Activated CD4-positive, alpha-beta memory T cell treated with anti-CD3 and anti-CD28 coated beads for 36 hours (primary cell): ENCODE results near the gene ZNF385B. TPM values are rescaled to one million over a fixed set of nuclear protein-coding genes. Genes with fewer than 3 reads are reported as not detected.

Experiments
- CTCF ChIA-PET: fragments of 350-600 bp; sonication (Branson Sonifier 250); formaldehyde crosslinking; loops from one replicate; lab custom pipeline; 2021; ENCODE audit warnings: antibody characterized with exemption, inconsistent platforms; lab: Charles Lee
- POLR2A ChIA-PET: fragments of 350-600 bp; sonication (Branson Sonifier 250); formaldehyde crosslinking; loops from one replicate; lab custom pipeline; 2021; ENCODE audit warnings: antibody characterized with exemption; lab: Charles Lee
- DNase-seq: peaks from one replicate; pipeline ENCODE4 v3.0.0-alpha.2; 2020
- H3K27ac Mint-ChIP-seq: one replicate; pipeline ENCODE4 v1.8.0; 2021; ENCODE audit warnings: mixed read lengths
- H3K27me3 Mint-ChIP-seq: one replicate; pipeline ENCODE4 v1.8.0; 2021; ENCODE audit warnings: mixed read lengths
- H3K36me3 Mint-ChIP-seq: one replicate; pipeline ENCODE4 v1.8.0; 2021; ENCODE audit warnings: mixed read lengths
- H3K4me1 Mint-ChIP-seq: one replicate; pipeline ENCODE4 v1.8.0; 2021; ENCODE audit warnings: low read depth, mixed read lengths
- H3K4me3 Mint-ChIP-seq: one replicate; pipeline ENCODE4 v1.8.0; 2021; ENCODE audit warnings: mild to moderate bottlenecking, mixed read lengths
- H3K9me3 Mint-ChIP-seq: one replicate; pipeline ENCODE4 v1.8.0; 2021; ENCODE audit warnings: mixed read lengths
- intact Hi-C: fragments of 100-400 bp; cut with micrococcal nuclease; formaldehyde crosslinking; loops from one replicate; pipeline ENCODE4 v1.15.1; 2023
- total RNA-seq, 2 experiments: library from RNA; stranded (reverse); gene quantifications; one replicate each; pipeline ENCODE4 v1.2.3, GENCODE V29; 2021

Gene ZNF385B
- total RNA-seq, 2 experiments from 2014 or later: not detected

GRCh38 chr2:179626261-179626660 is 235.2 kb downstream of the ZNF385B start:
- POLR2A ChIA-PET: no interaction called here
- intact Hi-C loops: no loop called here
- no peaks in the 10 kb centered on the region for H3K36me3 Mint-ChIP-seq
- H3K4me3 Mint-ChIP-seq: no peak overlapping the region
- CTCF ChIA-PET: no interaction called here
- DNase-seq: no peak
- no peak overlapping the region for H3K27ac Mint-ChIP-seq
- no peaks in the 10 kb centered on the region for H3K4me1 Mint-ChIP-seq
- H3K27me3 Mint-ChIP-seq: peaks cover 3% of the 10 kb centered on the region
- H3K9me3 Mint-ChIP-seq: no peaks in the 10 kb centered on the region

- CTCF ChIA-PET: interaction anchor here (0.6 kb wide), 1 partner anchor 881 kb away, joined by 3 read pairs; no protein-coding TSS in a partner anchor
Measured at GRCh38 chr2:179622635-179623300, 238.6 kb downstream of the ZNF385B start.

GRCh38 chr2:179622112-179622511 is 239.3 kb downstream of the ZNF385B start:
- H3K4me1 Mint-ChIP-seq: no peaks in the 10 kb centered on the region
- no peaks in the 10 kb centered on the region for H3K36me3 Mint-ChIP-seq
- ChIA-PET POLR2A (no interaction called here), CTCF (no interaction called here)
- H3K27me3 Mint-ChIP-seq: no peaks in the 10 kb centered on the region
- intact Hi-C loops: no loop called here
- no peak overlapping the region for H3K27ac Mint-ChIP-seq
- no peak for DNase-seq
- no peak overlapping the region for H3K4me3 Mint-ChIP-seq
- no peaks in the 10 kb centered on the region for H3K9me3 Mint-ChIP-seq

More at GRCh38 chr2:179622635-179623300, 238.6 kb downstream of the ZNF385B start:
- no peaks in the 10 kb centered on the region for H3K9me3 Mint-ChIP-seq
- H3K4me1 Mint-ChIP-seq: no peaks in the 10 kb centered on the region
- no peak overlapping the region for H3K4me3 Mint-ChIP-seq
- H3K36me3 Mint-ChIP-seq: no peaks in the 10 kb centered on the region
- no peak overlapping the region for H3K27ac Mint-ChIP-seq
- no peaks in the 10 kb centered on the region for H3K27me3 Mint-ChIP-seq
- DNase-seq: no peak
- POLR2A ChIA-PET: no interaction called here
- intact Hi-C loops: no loop called here

- CTCF ChIA-PET: no interaction called here
- intact Hi-C loops: no loop called here
- POLR2A ChIA-PET: no interaction called here
- no peaks in the 10 kb centered on the region for H3K9me3 Mint-ChIP-seq
- no peaks in the 10 kb centered on the region for H3K36me3 Mint-ChIP-seq
- H3K27me3 Mint-ChIP-seq: no peaks in the 10 kb centered on the region
- H3K27ac Mint-ChIP-seq: no peak overlapping the region
- H3K4me3 Mint-ChIP-seq: no peak overlapping the region
- H3K4me1 Mint-ChIP-seq: no peaks in the 10 kb centered on the region
- no peak for DNase-seq
Measured at GRCh38 chr2:179619947-179620467, 241.4 kb downstream of the ZNF385B start.

- H3K9me3 Mint-ChIP-seq: no peaks in the 10 kb centered on the region
- no peaks in the 10 kb centered on the region for H3K27me3 Mint-ChIP-seq
- no peaks in the 10 kb centered on the region for H3K4me1 Mint-ChIP-seq
- no peak overlapping the region for H3K27ac Mint-ChIP-seq
- no peaks in the 10 kb centered on the region for H3K36me3 Mint-ChIP-seq
- CTCF ChIA-PET: no interaction called here
- intact Hi-C loops: no loop called here
- POLR2A ChIA-PET: no interaction called here
- no peak for DNase-seq
- H3K4me3 Mint-ChIP-seq: no peak overlapping the region
Measured at GRCh38 chr2:179614121-179614520, 247.3 kb downstream of the ZNF385B start.

GRCh38 chr2:179613701-179614100 is 247.7 kb downstream of the ZNF385B start:
- Mint-ChIP-seq H3K4me1 (no peaks in the 10 kb centered on the region), H3K9me3 (no peaks in the 10 kb centered on the region), H3K4me3 (no peak overlapping the region), H3K27ac (no peak overlapping the region), H3K36me3 (no peaks in the 10 kb centered on the region), H3K27me3 (no peaks in the 10 kb centered on the region)
- DNase-seq: no peak
- ChIA-PET CTCF (no interaction called here), POLR2A (no interaction called here)
- intact Hi-C loops: no loop called here

GRCh38 chr2:179613299-179613651 is 248.1 kb downstream of the ZNF385B start:
- ChIA-PET CTCF (no interaction called here), POLR2A (no interaction called here)
- H3K36me3 Mint-ChIP-seq: no peaks in the 10 kb centered on the region

GRCh38 chr2:179612591-179613298 is 248.7 kb downstream of the ZNF385B start:
- ChIA-PET POLR2A (no interaction called here), CTCF (interaction anchor here (0.6 kb wide), 1 partner anchor 1198 kb away, joined by 3 read pairs; no protein-coding TSS in a partner anchor)
- intact Hi-C loops: no loop called here
- no peak overlapping the region for H3K27ac Mint-ChIP-seq
- no peaks in the 10 kb centered on the region for H3K36me3 Mint-ChIP-seq
- H3K9me3 Mint-ChIP-seq: no peaks in the 10 kb centered on the region
- H3K4me3 Mint-ChIP-seq: no peak overlapping the region
- no peaks in the 10 kb centered on the region for H3K4me1 Mint-ChIP-seq
- no peak for DNase-seq
- H3K27me3 Mint-ChIP-seq: no peaks in the 10 kb centered on the region

More at GRCh38 chr2:179613299-179613651, 248.1 kb downstream of the ZNF385B start:
- Mint-ChIP-seq H3K4me3 (no peak overlapping the region), H3K4me1 (no peaks in the 10 kb centered on the region), H3K9me3 (no peaks in the 10 kb centered on the region), H3K27me3 (no peaks in the 10 kb centered on the region), H3K27ac (no peak overlapping the region)
- intact Hi-C loops: no loop called here
- no peak for DNase-seq

- Mint-ChIP-seq H3K27ac (no peak overlapping the region), H3K27me3 (no peaks in the 10 kb centered on the region), H3K36me3 (no peaks in the 10 kb centered on the region), H3K4me3 (no peak overlapping the region), H3K4me1 (no peaks in the 10 kb centered on the region), H3K9me3 (no peaks in the 10 kb centered on the region)
- POLR2A ChIA-PET: no interaction called here
- intact Hi-C loops: no loop called here
- CTCF ChIA-PET: interaction anchor here (0.6 kb wide), 1 partner anchor 1198 kb away, joined by 3 read pairs; no protein-coding TSS in a partner anchor
- DNase-seq: no peak
Measured at GRCh38 chr2:179612108-179612507, 249.3 kb downstream of the ZNF385B start.

GRCh38 chr2:179606141-179606540 is 255.3 kb downstream of the ZNF385B start:
- Mint-ChIP-seq H3K4me1 (no peaks in the 10 kb centered on the region), H3K36me3 (no peaks in the 10 kb centered on the region), H3K27ac (no peak overlapping the region), H3K27me3 (no peaks in the 10 kb centered on the region), H3K4me3 (no peak overlapping the region), H3K9me3 (no peaks in the 10 kb centered on the region)
- ChIA-PET CTCF (no interaction called here), POLR2A (no interaction called here)
- DNase-seq: no peak
- intact Hi-C loops: no loop called here

GRCh38 chr2:179605341-179605740 is 256.1 kb downstream of the ZNF385B start:
- intact Hi-C loops: no loop called here
- ChIA-PET POLR2A (no interaction called here), CTCF (no interaction called here)
- no peak overlapping the region for H3K4me3 Mint-ChIP-seq
- no peaks in the 10 kb centered on the region for H3K4me1 Mint-ChIP-seq
- H3K36me3 Mint-ChIP-seq: no peaks in the 10 kb centered on the region
- no peak overlapping the region for H3K27ac Mint-ChIP-seq
- no peaks in the 10 kb centered on the region for H3K27me3 Mint-ChIP-seq
- H3K9me3 Mint-ChIP-seq: no peaks in the 10 kb centered on the region
- DNase-seq: no peak

GRCh38 chr2:179604598-179604997 is 256.8 kb downstream of the ZNF385B start:
- intact Hi-C loops: no loop called here
- CTCF ChIA-PET: no interaction called here
- no peak for DNase-seq
- Mint-ChIP-seq H3K4me3 (no peak overlapping the region), H3K9me3 (no peaks in the 10 kb centered on the region), H3K36me3 (no peaks in the 10 kb centered on the region), H3K27ac (no peak overlapping the region), H3K4me1 (no peaks in the 10 kb centered on the region), H3K27me3 (no peaks in the 10 kb centered on the region)
- POLR2A ChIA-PET: no interaction called here
